GM18861 (cell line): Measurements from ENCODE around the gene ERFE.
"Not testable (repeated sequence)": the region's sequence is repeated elsewhere in the genome, so short reads cannot be mapped to it uniquely, and the experiment has no call there.

ENCODE experiments used
- ATAC-seq: cut with Tn5 transposase; IDR thresholded peaks from one replicate; pipeline ENCODE4 v1.9.1; 2021; ENCODE audit not compliant: unreplicated experiment

Gene ERFE

GRCh38 chr2:238158509-238159070 is at the start of gene ERFE:
TSS of gene ERFE (plus strand) at chr2:238158970. CDS start at chr2:238159008, 38 bp downstream.
- no peak for ATAC-seq

GRCh38 chr2:238113611-238114010 is 45.2 kb upstream of the ERFE start:
- ATAC-seq: no peak

GRCh38 chr2:238114331-238114841 is 44.4 kb upstream of the ERFE start:
- no peak for ATAC-seq

GRCh38 chr2:238114851-238115660 is 43.7 kb upstream of the ERFE start:
- ATAC-seq: no peak

GRCh38 chr2:238115709-238116108 is 43.1 kb upstream of the ERFE start:
- ATAC-seq: not testable (repeated sequence)

- ATAC-seq: no peak
These were observed 42.2 kb upstream of the ERFE start for GRCh38 chr2:238116298-238117198.

GRCh38 chr2:238117199-238118154 is 41.3 kb upstream of the ERFE start:
- ATAC-seq: no peak

- ATAC-seq: no peak
These were observed 38.9 kb upstream of the ERFE start for GRCh38 chr2:238119756-238120462.

- ATAC-seq: no peak
These were observed 38.1 kb upstream of the ERFE start for GRCh38 chr2:238120463-238121298.

- ATAC-seq: no peak
These were observed 37.1 kb upstream of the ERFE start for GRCh38 chr2:238121511-238122286.

- no peak for ATAC-seq
These were observed 36.2 kb upstream of the ERFE start for GRCh38 chr2:238122287-238123217.

- no peak for ATAC-seq
These were observed 35.4 kb upstream of the ERFE start for GRCh38 chr2:238123218-238123971.

- no peak for ATAC-seq
These were observed 34.7 kb upstream of the ERFE start for GRCh38 chr2:238123991-238124470.

- no peak for ATAC-seq
These were observed 34.2 kb upstream of the ERFE start for GRCh38 chr2:238124488-238125126.

GRCh38 chr2:238125127-238125885 is 33.5 kb upstream of the ERFE start:
- ATAC-seq: no peak
